IMR-90 (cell line): ENCODE results near the gene RTKN. TPM values are rescaled to one million over a fixed set of nuclear protein-coding genes. Genes with fewer than 3 reads are reported as not detected.

ENCODE experiments used
- ATAC-seq: fragments of 200-7000 bp; cut with Tn5 transposase; 2 replicates; pipeline ENCODE4 v1.9.1; 2020; ENCODE audit warnings: low read depth, mild to moderate bottlenecking, moderate library complexity
- BruUV-seq: library from RNA; stranded (reverse); fragments of 400-500 nt; replicated peaks from 2 replicates; lab custom pipeline; 2021; lab: Mats Ljungman, UMichigan
- CTCF ChIA-PET: fragments of 300-600 bp; formaldehyde crosslinking; extraction: SDS; loops from one replicate; lab custom pipeline; 2021; ENCODE audit warnings: antibody characterized with exemption; lab: Yijun Ruan, JAX
- POLR2A ChIA-PET: fragments of 300-600 bp; sonication (Branson Sonifier 250); formaldehyde crosslinking; loops from one replicate; lab custom pipeline; 2022; ENCODE audit warnings: antibody characterized with exemption; ENCODE audit not compliant: unreplicated experiment; lab: Charles Lee
- DNase-seq: peaks from one replicate; pipeline ENCODE4 v3.0.0; 2013
- H2AFZ ChIP-seq: replicated peaks from 2 replicates; pipeline ENCODE3; 2013; ENCODE audit warnings: low read length, mild to moderate bottlenecking; ENCODE audit not compliant: poor library complexity
- H2AK5ac ChIP-seq: 2 replicates; pipeline ENCODE4 v1.6.1; 2013; ENCODE audit warnings: low read depth, low read length, inconsistent platforms
- H2AK9ac ChIP-seq: replicated peaks from 2 replicates; pipeline ENCODE3; 2013; ENCODE audit warnings: mild to moderate bottlenecking, low read depth, low read length, moderate library complexity; ENCODE audit not compliant: poor library complexity
- H2BK120ac ChIP-seq: 2 replicates; pipeline ENCODE4 v1.6.1; 2013; ENCODE audit warnings: low read depth, low read length, inconsistent platforms
- H2BK15ac ChIP-seq: 3 replicates; pipeline ENCODE4 v1.6.1; 2013; ENCODE audit warnings: low read depth, low read length, inconsistent platforms
- H2BK20ac ChIP-seq: 2 replicates; pipeline ENCODE4 v1.6.1; 2013; ENCODE audit warnings: low read depth, mild to moderate bottlenecking, inconsistent platforms, low read length, moderate library complexity
- H2BK5ac ChIP-seq: 2 replicates; pipeline ENCODE4 v1.6.1; 2013; ENCODE audit warnings: mild to moderate bottlenecking, low read depth, low read length, inconsistent platforms; ENCODE audit not compliant: poor library complexity, severe bottlenecking
- H3K14ac ChIP-seq: replicated peaks from 2 replicates; pipeline ENCODE4 v1.6.1; 2013; ENCODE audit warnings: low read depth, low read length, inconsistent platforms
- H3K18ac ChIP-seq: 2 replicates; pipeline ENCODE4 v1.6.1; 2013; ENCODE audit warnings: low read depth, low read length, control low read depth
- H3K23ac ChIP-seq: 2 replicates; pipeline ENCODE4 v1.6.1; 2013; ENCODE audit warnings: low read depth, low read length, inconsistent platforms
- H3K27ac ChIP-seq: 2 replicates; pipeline ENCODE4 v1.5.1; 2013; ENCODE audit warnings: mild to moderate bottlenecking, control low read depth, low read length; ENCODE audit not compliant: insufficient read depth
- H3K27me3 ChIP-seq: 2 replicates; pipeline ENCODE4 v1.6.1; 2013; ENCODE audit warnings: low read length; ENCODE audit not compliant: control insufficient read depth, insufficient read depth
- H3K36me3 ChIP-seq: 2 replicates; pipeline ENCODE4 v1.6.1; 2013; ENCODE audit warnings: low read length, mixed read lengths; ENCODE audit not compliant: control insufficient read depth, insufficient read depth
- H3K4ac ChIP-seq: 2 replicates; pipeline ENCODE4 v1.6.1; 2013; ENCODE audit warnings: low read depth, low read length, inconsistent platforms
- H3K4me1 ChIP-seq: 2 replicates; pipeline ENCODE4 v1.6.1; 2013; ENCODE audit warnings: low read length, mixed read lengths; ENCODE audit not compliant: control insufficient read depth, insufficient read depth
- H3K4me2 ChIP-seq: 2 replicates; pipeline ENCODE4 v1.6.1; 2013; ENCODE audit warnings: low read depth, mild to moderate bottlenecking, control low read depth, low read length, moderate library complexity
- H3K4me3 ChIP-seq: 2 replicates; pipeline ENCODE4 v1.5.1; 2013; ENCODE audit warnings: low read depth, mild to moderate bottlenecking, control low read depth, low read length, moderate library complexity; ENCODE audit not compliant: insufficient read depth
- H3K56ac ChIP-seq: 2 replicates; pipeline ENCODE4 v1.6.1; 2013; ENCODE audit warnings: low read length, inconsistent platforms; ENCODE audit not compliant: insufficient read depth; ENCODE audit errors: extremely low read depth
- H3K79me1 ChIP-seq, 2 experiments: 2 replicates each; pipeline ENCODE4 v1.6.1; 2013; ENCODE audit warnings: low read length in 2 of 2, inconsistent platforms in 1 of 2, low read depth in 1 of 2
- H3K9ac ChIP-seq: 2 replicates; pipeline ENCODE4 v1.6.1; 2013; ENCODE audit warnings: low read depth, low read length, control low read depth
- H3K9me1 ChIP-seq: 2 replicates; pipeline ENCODE4 v1.6.1; 2013; ENCODE audit warnings: low read length, inconsistent platforms; ENCODE audit not compliant: insufficient read depth
- H3K9me3 ChIP-seq: 2 replicates; pipeline ENCODE4 v1.6.1; 2013; ENCODE audit warnings: low read length; ENCODE audit not compliant: control insufficient read depth, insufficient read depth
- H4K20me1 ChIP-seq: 2 replicates; pipeline ENCODE4 v1.6.1; 2013; ENCODE audit warnings: low read length, inconsistent platforms; ENCODE audit not compliant: insufficient read depth
- H4K5ac ChIP-seq: 2 replicates; pipeline ENCODE4 v1.6.1; 2013; ENCODE audit warnings: mild to moderate bottlenecking, low read depth, low read length, control low read depth
- H4K8ac ChIP-seq, 2 experiments: 2 replicates each; pipeline ENCODE4 v1.6.1; 2013; ENCODE audit warnings: low read depth in 2 of 2, low read length in 2 of 2, control low read depth in 1 of 2, inconsistent platforms in 1 of 2
- H4K91ac ChIP-seq: 2 replicates; pipeline ENCODE4 v1.6.1; 2013; ENCODE audit warnings: low read depth, low read length, inconsistent platforms; ENCODE audit not compliant: insufficient read depth
- BHLHE40 ChIP-seq: fragments of 150-350 bp; IDR thresholded peaks from 2 replicates; pipeline ENCODE4 v1.6.1; 2016; ENCODE audit warnings: mild to moderate bottlenecking, low read depth, low read length
- CEBPB ChIP-seq: IDR thresholded peaks from 2 replicates; pipeline ENCODE4 v1.6.1; 2012; ENCODE audit warnings: low read depth, low read length, improper control_type of control experiment
- MAFK ChIP-seq: IDR thresholded peaks from 2 replicates; pipeline ENCODE4 v1.6.1; 2012; ENCODE audit warnings: low read depth, low read length, improper control_type of control experiment
- MAZ ChIP-seq: IDR thresholded peaks from 2 replicates; pipeline ENCODE4 v1.6.1; 2012; ENCODE audit warnings: low read depth, mild to moderate bottlenecking, low read length, improper control_type of control experiment, moderate library complexity, borderline replicate concordance
- NFE2L2 ChIP-seq: fragments of 150-350 bp; IDR thresholded peaks from 2 replicates; pipeline ENCODE4 v1.6.1; 2016; ENCODE audit warnings: low read depth, mild to moderate bottlenecking, low read length
- WGBS, 2 experiments: methylation state at CpG; one replicate each; pipeline versions ENCODE4 v1.1.5 to v1.1.7; 2013; ENCODE audit warnings: missing lambda C conversion rate in 2 of 2; ENCODE audit not compliant: insufficient read length in 1 of 2; ENCODE audit errors: extremely low coverage in 2 of 2; 5-methylcytosine and 5-hydroxymethylcytosine counted together
- dilution Hi-C: fragments of 300-500 bp; cut with HindIII; formaldehyde crosslinking; loops from one replicate; pipeline ENCODE4 v1.14.3; 2018; ENCODE audit warnings: low sequenced_read_pairs; ENCODE audit not compliant: unreplicated experiment
- in situ Hi-C: fragments of 300-500 bp; cut with MboI; formaldehyde crosslinking; loops from 3 replicates; pipeline ENCODE4 v1.14.3; 2019; ENCODE audit warnings: low sequenced_read_pairs, inconsistent platforms, mixed read lengths
- intact Hi-C: fragments of 100-400 bp; cut with micrococcal nuclease; formaldehyde crosslinking; loops from 2 replicates; pipeline ENCODE4 v1.10.0; 2022
- polyA plus RNA-seq, 3 experiments: library from polyadenylated mRNA; depleted of rRNA; stranded (reverse); fragments of >200 nt; gene quantifications; 2 replicates each; pipeline ENCODE4 v1.2.3, GENCODE V29; 2012; ENCODE audit warnings: low replicate concordance in 1 of 3
- total RNA-seq: library from RNA; depleted of rRNA; stranded (reverse); fragments of >200 nt; gene quantifications from 2 replicates; pipeline ENCODE4 v1.2.3, GENCODE V29; 2012
- TF ChIP-seq, protein P1 (sequence below): fragments of 150-350 bp; IDR thresholded peaks from 2 replicates; pipeline ENCODE4 v1.6.1; 2016; ENCODE audit warnings: low read depth, mild to moderate bottlenecking, low read length, moderate library complexity, borderline replicate concordance
- TF ChIP-seq, protein P2 (sequence below): fragments of 150-350 bp; IDR thresholded peaks from 2 replicates; pipeline ENCODE4 v1.6.1; 2017; ENCODE audit warnings: mild to moderate bottlenecking, antibody characterized with exemption, low read length, low read depth
- TF ChIP-seq, protein P3 (sequence below): conservative IDR thresholded peaks from 2 replicates; pipeline ENCODE4 v1.5.1; 2012; ENCODE audit warnings: mild to moderate bottlenecking, low read depth, low read length, improper control_type of control experiment

Gene RTKN
- total and polyA plus RNA-seq, 2 of the 4 experiments (the other 2 are of a cell fraction): 11.1 to 19.7 TPM

DNA sequence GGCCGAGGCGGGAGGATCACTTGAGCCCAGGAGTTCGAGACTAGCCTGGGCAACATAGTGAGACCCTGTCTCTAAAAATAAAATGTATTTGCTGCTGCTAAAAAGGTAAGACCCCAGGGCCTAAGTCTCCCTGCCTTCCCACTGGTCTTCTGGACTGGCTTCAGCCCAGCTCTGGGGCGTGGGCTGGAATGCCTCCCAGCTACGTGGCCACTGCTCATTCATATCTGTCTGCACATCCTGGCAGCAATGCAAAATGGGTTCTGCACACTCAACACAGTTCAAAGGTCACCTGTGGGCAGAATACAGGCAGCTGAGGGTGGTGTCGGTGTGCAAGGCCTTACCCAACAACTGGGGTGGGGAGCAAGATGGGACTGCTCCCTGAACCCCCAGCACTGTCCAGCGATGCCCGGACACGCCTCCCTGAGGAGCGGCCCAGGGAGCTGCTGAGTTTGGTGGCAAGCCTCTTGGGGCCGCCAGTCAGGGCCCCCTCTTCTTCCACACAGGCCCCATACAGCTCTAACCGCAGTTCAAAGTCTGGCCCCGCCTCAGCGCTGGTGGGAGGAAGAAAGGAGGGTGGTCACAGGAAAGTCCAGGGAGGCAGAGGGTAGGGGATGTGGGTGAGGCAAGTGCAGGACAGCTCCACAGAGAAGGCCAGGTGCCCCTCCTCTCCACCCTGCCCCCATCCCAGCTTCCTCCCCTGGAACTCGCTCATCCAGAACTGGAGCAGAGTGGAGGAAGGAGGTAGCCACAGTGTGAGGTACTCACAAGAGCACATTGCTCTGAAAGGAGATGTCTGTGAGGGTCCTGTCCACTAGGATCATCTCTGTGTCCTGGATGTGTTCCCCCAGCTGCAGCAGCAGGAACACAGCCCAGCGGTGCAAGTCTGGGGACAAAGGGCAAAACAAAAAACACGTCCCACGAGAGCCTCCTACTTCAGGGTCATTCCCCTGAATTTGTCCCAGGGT, 12.0 kb downstream of the RTKN start:
- dilution Hi-C loops (no loop called here), in situ Hi-C loops (no loop called here), intact Hi-C loops (no loop called here)
- no peak overlapping the region for H2AFZ ChIP-seq
- H3K4me3 ChIP-seq: no peak overlapping the region
- no peak overlapping the region for H3K4ac ChIP-seq
- no peaks in the 10 kb centered on the region for H3K27me3 ChIP-seq
- no peak overlapping the region for H3K14ac ChIP-seq
- ATAC-seq: no peak; the same call in 1 of the 2 replicates
- 0 out of 2 replicates have a peak, but pooled peaks cover 3% of the 10 kb centered on the region for H4K20me1 ChIP-seq
- no peak overlapping the region for H2BK120ac ChIP-seq
- no TSS peak for BruUV-seq
- H3K36me3 ChIP-seq: peaks cover 67% of the 10 kb centered on the region
- CTCF ChIA-PET: no interaction called here
- H3K4me1 ChIP-seq: no peaks in the 10 kb centered on the region
- peaks cover 0 to 5% of the 10 kb centered on the region in 2 experiments; a peak in 2 of 4 replicates for H3K79me1 ChIP-seq
- H2AK5ac ChIP-seq: no peak overlapping the region
- H4K8ac ChIP-seq: no peak overlapping the region
- H2AK9ac ChIP-seq: no peak overlapping the region
- WGBS, 2 experiments: 84% methylated on average over 11 of the region's 18 CpGs; no CpG with 5 or more reads in 1 of the 2 experiments
- no peak overlapping the region for H3K9ac ChIP-seq
- no peak overlapping the region for H4K91ac ChIP-seq
- no peak for DNase-seq
- H3K27ac ChIP-seq: no peak overlapping the region
- H2BK20ac ChIP-seq: no peak overlapping the region
- no peaks in the 10 kb centered on the region for H3K9me3 ChIP-seq
- no peak overlapping the region for H4K5ac ChIP-seq
- H3K9me1 ChIP-seq: peaks cover under 1% of the 10 kb centered on the region; the same call in 1 of the 2 replicates
- H3K4me2 ChIP-seq: no peak overlapping the region
- H3K23ac ChIP-seq: no peak overlapping the region
- H2BK5ac ChIP-seq: no peak overlapping the region
- H3K18ac ChIP-seq: no peak overlapping the region
- H3K56ac ChIP-seq: no peak overlapping the region
- no peak overlapping the region for H2BK15ac ChIP-seq
- TF ChIP-seq, protein P1, sequence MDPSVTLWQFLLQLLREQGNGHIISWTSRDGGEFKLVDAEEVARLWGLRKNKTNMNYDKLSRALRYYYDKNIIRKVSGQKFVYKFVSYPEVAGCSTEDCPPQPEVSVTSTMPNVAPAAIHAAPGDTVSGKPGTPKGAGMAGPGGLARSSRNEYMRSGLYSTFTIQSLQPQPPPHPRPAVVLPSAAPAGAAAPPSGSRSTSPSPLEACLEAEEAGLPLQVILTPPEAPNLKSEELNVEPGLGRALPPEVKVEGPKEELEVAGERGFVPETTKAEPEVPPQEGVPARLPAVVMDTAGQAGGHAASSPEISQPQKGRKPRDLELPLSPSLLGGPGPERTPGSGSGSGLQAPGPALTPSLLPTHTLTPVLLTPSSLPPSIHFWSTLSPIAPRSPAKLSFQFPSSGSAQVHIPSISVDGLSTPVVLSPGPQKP: no peak
- TF ChIP-seq, protein P2, sequence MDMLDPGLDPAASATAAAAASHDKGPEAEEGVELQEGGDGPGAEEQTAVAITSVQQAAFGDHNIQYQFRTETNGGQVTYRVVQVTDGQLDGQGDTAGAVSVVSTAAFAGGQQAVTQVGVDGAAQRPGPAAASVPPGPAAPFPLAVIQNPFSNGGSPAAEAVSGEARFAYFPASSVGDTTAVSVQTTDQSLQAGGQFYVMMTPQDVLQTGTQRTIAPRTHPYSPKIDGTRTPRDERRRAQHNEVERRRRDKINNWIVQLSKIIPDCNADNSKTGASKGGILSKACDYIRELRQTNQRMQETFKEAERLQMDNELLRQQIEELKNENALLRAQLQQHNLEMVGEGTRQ: no peak
- TF ChIP-seq CEBPB: no peak
- TF ChIP-seq BHLHE40: no peak
- no peak for TF ChIP-seq MAZ
- TF ChIP-seq MAFK: no peak
- TF ChIP-seq, protein P3, sequence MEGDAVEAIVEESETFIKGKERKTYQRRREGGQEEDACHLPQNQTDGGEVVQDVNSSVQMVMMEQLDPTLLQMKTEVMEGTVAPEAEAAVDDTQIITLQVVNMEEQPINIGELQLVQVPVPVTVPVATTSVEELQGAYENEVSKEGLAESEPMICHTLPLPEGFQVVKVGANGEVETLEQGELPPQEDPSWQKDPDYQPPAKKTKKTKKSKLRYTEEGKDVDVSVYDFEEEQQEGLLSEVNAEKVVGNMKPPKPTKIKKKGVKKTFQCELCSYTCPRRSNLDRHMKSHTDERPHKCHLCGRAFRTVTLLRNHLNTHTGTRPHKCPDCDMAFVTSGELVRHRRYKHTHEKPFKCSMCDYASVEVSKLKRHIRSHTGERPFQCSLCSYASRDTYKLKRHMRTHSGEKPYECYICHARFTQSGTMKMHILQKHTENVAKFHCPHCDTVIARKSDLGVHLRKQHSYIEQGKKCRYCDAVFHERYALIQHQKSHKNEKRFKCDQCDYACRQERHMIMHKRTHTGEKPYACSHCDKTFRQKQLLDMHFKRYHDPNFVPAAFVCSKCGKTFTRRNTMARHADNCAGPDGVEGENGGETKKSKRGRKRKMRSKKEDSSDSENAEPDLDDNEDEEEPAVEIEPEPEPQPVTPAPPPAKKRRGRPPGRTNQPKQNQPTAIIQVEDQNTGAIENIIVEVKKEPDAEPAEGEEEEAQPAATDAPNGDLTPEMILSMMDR: no peak
- no peak for TF ChIP-seq NFE2L2
- POLR2A ChIA-PET: no interaction called here
